ENCODE data around the gene CKM. TPM values are rescaled to one million over a fixed set of nuclear protein-coding genes. Genes with fewer than 3 reads are reported as not detected.
"Not testable (repeated sequence)": the region's sequence is repeated elsewhere in the genome, so short reads cannot be mapped to it uniquely, and the experiment has no call there.

The CKM gene
- total RNA-seq, 2 experiments from 2014 or later, result not detected

DNA sequence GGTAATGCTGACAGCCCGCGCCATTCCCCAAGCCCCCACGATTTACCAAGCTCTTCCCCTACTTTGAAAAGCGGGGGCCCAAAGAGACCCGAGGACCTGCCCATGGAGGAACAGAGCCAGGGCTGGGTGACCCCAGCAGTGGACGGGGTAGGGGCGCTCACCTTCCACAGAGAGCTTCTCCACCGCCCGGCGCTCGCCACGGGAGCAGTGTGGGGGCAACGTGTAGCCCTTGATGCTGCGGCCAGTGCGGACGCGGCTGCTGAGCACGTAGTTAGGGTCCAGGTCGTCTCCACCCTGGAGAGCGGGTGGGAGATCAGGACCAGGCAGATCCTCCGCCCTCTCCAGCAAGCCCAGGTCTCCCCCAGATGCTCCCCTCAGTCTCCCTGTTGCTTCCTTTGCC lies 7.4 kb downstream of the CKM start:
- Mint-ChIP-seq H3K27me3 (peaks cover 51% of the 10 kb centered on the region), H3K4me1 (ENCODE audit: low read depth) (no peaks in the 10 kb centered on the region), H3K36me3 (ENCODE audit: low read depth) (no peaks in the 10 kb centered on the region), H3K9me3 (no peaks in the 10 kb centered on the region), H3K27ac (no peak overlapping the region), H3K4me3 (no peak overlapping the region)
- no peak overlapping the region for H3K27ac ChIP-seq (ENCODE audit: low read depth in 1 of 2, low read length in 2 of 2)
- peaks cover 0 to 6% of the 10 kb centered on the region in 2 experiments for H3K9me3 ChIP-seq (ENCODE audit: control insufficient read depth in 1 of 2, insufficient read depth in 1 of 2, low read length in 2 of 2)
- POLR2A ChIA-PET, result no interaction called here
- H3K4me3 ChIP-seq (ENCODE audit: low read length), result no peak overlapping the region
- ATAC-seq (ENCODE audit: poor library complexity) (no peak), DNase-seq (no peak)
- peaks cover 6 to 49% of the 10 kb centered on the region in 2 experiments for H3K27me3 ChIP-seq (ENCODE audit: control insufficient read depth in 1 of 2, insufficient read depth in 2 of 2, low read length in 2 of 2)
- H3K36me3 ChIP-seq (ENCODE audit: insufficient read depth, low read length), result no peaks in the 10 kb centered on the region
- intact Hi-C loops (cut with DNase I, micrococcal nuclease), result no loop called here
- CTCF ChIA-PET, result no interaction called here
- TF ChIP-seq, protein P1, sequence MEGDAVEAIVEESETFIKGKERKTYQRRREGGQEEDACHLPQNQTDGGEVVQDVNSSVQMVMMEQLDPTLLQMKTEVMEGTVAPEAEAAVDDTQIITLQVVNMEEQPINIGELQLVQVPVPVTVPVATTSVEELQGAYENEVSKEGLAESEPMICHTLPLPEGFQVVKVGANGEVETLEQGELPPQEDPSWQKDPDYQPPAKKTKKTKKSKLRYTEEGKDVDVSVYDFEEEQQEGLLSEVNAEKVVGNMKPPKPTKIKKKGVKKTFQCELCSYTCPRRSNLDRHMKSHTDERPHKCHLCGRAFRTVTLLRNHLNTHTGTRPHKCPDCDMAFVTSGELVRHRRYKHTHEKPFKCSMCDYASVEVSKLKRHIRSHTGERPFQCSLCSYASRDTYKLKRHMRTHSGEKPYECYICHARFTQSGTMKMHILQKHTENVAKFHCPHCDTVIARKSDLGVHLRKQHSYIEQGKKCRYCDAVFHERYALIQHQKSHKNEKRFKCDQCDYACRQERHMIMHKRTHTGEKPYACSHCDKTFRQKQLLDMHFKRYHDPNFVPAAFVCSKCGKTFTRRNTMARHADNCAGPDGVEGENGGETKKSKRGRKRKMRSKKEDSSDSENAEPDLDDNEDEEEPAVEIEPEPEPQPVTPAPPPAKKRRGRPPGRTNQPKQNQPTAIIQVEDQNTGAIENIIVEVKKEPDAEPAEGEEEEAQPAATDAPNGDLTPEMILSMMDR (IDR thresholded peaks at IDR 0.05), result no peak
- H3K4me1 ChIP-seq (ENCODE audit: insufficient read depth, low read length), result no peaks in the 10 kb centered on the region

DNA sequence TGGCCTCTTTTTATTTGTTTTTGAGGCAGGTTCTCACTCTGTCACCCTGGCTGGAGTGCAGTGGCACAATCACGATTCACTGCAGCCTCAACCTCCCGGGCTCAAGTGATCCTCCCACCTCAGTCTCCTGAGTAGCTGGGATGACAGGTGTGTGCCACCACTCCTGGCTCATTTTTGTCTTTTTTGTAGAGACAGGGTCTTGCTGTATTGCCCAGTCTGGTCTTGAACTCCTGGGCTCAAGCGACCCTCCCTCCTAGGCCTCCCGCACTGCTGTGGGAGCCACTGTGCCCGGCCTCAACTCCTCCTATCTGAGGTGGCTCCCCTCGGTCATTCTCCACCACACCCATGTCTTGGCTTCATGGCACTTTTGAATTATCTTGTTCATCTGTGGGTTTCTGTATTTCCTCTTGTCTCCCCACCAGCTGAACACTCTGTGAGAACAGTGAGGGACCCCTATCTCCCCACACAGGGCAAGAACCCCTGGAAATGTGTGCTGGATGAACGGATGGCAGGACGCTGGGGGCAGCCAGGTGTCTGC lies 7.9 kb downstream of the CKM start:
- H3K4me3 Mint-ChIP-seq, result no peak overlapping the region
- ATAC-seq (ENCODE audit: poor library complexity) (no peak), DNase-seq (no peak)
- TF ChIP-seq, protein P1 (IDR thresholded peaks at IDR 0.05), result no peak
- no peaks in the 10 kb centered on the region for H3K9me3 Mint-ChIP-seq
- peaks cover 51% of the 10 kb centered on the region for H3K27me3 Mint-ChIP-seq
- peaks cover 0 to 6% of the 10 kb centered on the region in 2 experiments for H3K9me3 ChIP-seq (ENCODE audit: control insufficient read depth in 1 of 2, insufficient read depth in 1 of 2, low read length in 2 of 2)
- H3K27me3 ChIP-seq (ENCODE audit: control insufficient read depth in 1 of 2, insufficient read depth in 2 of 2, low read length in 2 of 2), result peaks cover 6 to 49% of the 10 kb centered on the region in 2 experiments
- H3K27ac ChIP-seq (ENCODE audit: low read depth in 1 of 2, low read length in 2 of 2), result no peak overlapping the region
- no peaks in the 10 kb centered on the region for H3K4me1 Mint-ChIP-seq (ENCODE audit: low read depth)
- H3K27ac Mint-ChIP-seq, result no peak overlapping the region
- no peak overlapping the region for H3K4me3 ChIP-seq (ENCODE audit: low read length)
- no peaks in the 10 kb centered on the region for H3K36me3 ChIP-seq (ENCODE audit: insufficient read depth, low read length)
- ChIA-PET CTCF (no interaction called here), POLR2A (no interaction called here)
- H3K36me3 Mint-ChIP-seq (ENCODE audit: low read depth), result no peaks in the 10 kb centered on the region
- intact Hi-C loops (cut with DNase I, micrococcal nuclease), result no loop called here
- no peaks in the 10 kb centered on the region for H3K4me1 ChIP-seq (ENCODE audit: insufficient read depth, low read length)

DNA sequence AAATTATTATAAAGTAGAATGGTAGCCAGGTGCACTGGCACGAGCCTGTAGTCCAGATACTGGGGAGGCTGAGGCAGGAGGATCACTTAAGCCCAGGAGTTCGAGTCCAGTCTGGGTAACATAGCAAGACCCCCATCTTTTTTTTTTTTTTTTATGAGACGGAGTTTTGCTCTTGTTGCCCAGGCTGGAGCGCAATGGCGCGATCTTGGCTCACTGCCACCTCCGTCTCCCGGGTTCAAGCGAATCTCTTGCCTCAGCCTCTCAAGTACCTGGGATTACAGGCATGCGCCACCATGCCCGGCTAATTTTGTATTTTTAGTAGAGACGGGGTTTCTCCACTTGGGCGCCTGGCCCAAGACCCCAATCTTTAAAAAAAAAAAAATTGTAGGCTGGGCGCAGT lies 10.4 kb downstream of the CKM start:
- H3K4me3 ChIP-seq (ENCODE audit: low read length); ATAC-seq (ENCODE audit: poor library complexity); H3K36me3 ChIP-seq (ENCODE audit: insufficient read depth, low read length); H3K27ac Mint-ChIP-seq; H3K27ac ChIP-seq (ENCODE audit: low read depth in 1 of 2, low read length in 2 of 2); DNase-seq; H3K4me3 Mint-ChIP-seq; H3K4me1 Mint-ChIP-seq (ENCODE audit: low read depth); POLR2A ChIA-PET; H3K9me3 Mint-ChIP-seq; H3K4me1 ChIP-seq (ENCODE audit: insufficient read depth, low read length); H3K36me3 Mint-ChIP-seq (ENCODE audit: low read depth); CTCF ChIA-PET; intact Hi-C loops (cut with DNase I, micrococcal nuclease): not testable (repeated sequence)
- H3K27me3 Mint-ChIP-seq, result peaks cover 39% of the 10 kb centered on the region
- Histone ChIP-seq H3K27me3 (ENCODE audit: control insufficient read depth in 1 of 2, insufficient read depth in 2 of 2, low read length in 2 of 2) (peaks cover 6 to 27% of the 10 kb centered on the region in 2 experiments), H3K9me3 (ENCODE audit: control insufficient read depth in 1 of 2, insufficient read depth in 1 of 2, low read length in 2 of 2) (peaks cover 0 to 11% of the 10 kb centered on the region in 2 experiments)

DNA sequence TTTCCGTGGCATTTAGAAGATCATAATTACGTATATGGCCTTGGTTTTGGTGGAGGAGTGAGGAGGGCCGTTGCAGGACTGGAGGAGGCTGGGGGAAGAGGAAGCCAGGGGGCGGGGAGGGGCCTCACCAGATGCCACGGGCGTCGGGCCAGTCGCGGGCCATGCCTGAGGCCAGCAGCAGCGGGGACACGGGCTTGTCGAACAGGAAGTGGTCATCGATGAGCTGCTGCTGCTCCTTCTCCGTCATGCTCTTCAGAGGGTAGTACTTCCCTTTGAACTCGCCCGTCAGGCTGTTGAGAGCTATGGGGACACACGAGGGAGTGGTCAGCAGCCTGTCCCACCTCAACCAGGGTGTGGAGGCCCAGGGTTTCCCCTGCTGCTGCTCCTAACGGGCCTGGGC lies 11.1 kb downstream of the CKM start:
- Mint-ChIP-seq H3K27me3 (peaks cover 34% of the 10 kb centered on the region), H3K36me3 (ENCODE audit: low read depth) (no peaks in the 10 kb centered on the region), H3K4me1 (ENCODE audit: low read depth) (no peaks in the 10 kb centered on the region), H3K4me3 (no peak overlapping the region), H3K27ac (no peak overlapping the region), H3K9me3 (no peaks in the 10 kb centered on the region)
- intact Hi-C loops (cut with DNase I, micrococcal nuclease), result no loop called here
- Histone ChIP-seq H3K27ac (ENCODE audit: low read depth in 1 of 2, low read length in 2 of 2) (no peak overlapping the region), H3K4me3 (ENCODE audit: low read length) (no peak overlapping the region), H3K36me3 (ENCODE audit: insufficient read depth, low read length) (no peaks in the 10 kb centered on the region), H3K4me1 (ENCODE audit: insufficient read depth, low read length) (no peaks in the 10 kb centered on the region), H3K9me3 (ENCODE audit: control insufficient read depth in 1 of 2, insufficient read depth in 1 of 2, low read length in 2 of 2) (peaks cover 0 to 11% of the 10 kb centered on the region in 2 experiments), H3K27me3 (ENCODE audit: control insufficient read depth in 1 of 2, insufficient read depth in 2 of 2, low read length in 2 of 2) (peaks cover 6 to 24% of the 10 kb centered on the region in 2 experiments)
- no peak for ATAC-seq (ENCODE audit: poor library complexity)
- ChIA-PET CTCF (no interaction called here), POLR2A (no interaction called here)
- TF ChIP-seq, protein P1 (IDR thresholded peaks at IDR 0.05), result no peak
- DNase-seq, result peak in 2 of 14 experiments; percentile 15 to 36

DNA sequence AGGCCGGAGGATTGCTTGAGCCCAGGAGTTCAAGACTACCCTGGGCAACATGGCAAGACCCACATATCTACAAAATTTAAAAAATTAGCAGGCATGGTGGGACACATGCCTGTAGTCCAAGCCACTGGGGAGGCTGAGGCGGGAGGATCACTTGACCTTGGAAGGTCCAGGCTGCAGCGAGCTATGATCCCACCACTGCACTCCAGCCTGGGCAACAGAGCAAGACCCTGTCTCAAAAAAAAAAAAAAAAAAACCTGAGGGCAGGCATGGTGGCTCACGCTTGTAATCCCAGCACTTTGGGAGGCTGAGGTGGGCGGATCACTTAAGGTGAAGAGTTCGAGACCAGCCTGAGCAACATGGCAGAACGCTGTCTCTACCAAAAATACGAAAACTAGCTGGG lies 13.4 kb downstream of the CKM start:
- H3K27ac Mint-ChIP-seq; H3K9me3 ChIP-seq (ENCODE audit: control insufficient read depth in 1 of 2, insufficient read depth in 1 of 2, low read length in 2 of 2); H3K36me3 Mint-ChIP-seq (ENCODE audit: low read depth); H3K9me3 Mint-ChIP-seq; H3K4me3 ChIP-seq (ENCODE audit: low read length); H3K36me3 ChIP-seq (ENCODE audit: insufficient read depth, low read length); H3K4me3 Mint-ChIP-seq; H3K27ac ChIP-seq (ENCODE audit: low read depth in 1 of 2, low read length in 2 of 2); CTCF ChIA-PET; POLR2A ChIA-PET; H3K4me1 Mint-ChIP-seq (ENCODE audit: low read depth); intact Hi-C loops (cut with DNase I, micrococcal nuclease); DNase-seq; ATAC-seq (ENCODE audit: poor library complexity); H3K4me1 ChIP-seq (ENCODE audit: insufficient read depth, low read length): not testable (repeated sequence)
- peaks cover 20% of the 10 kb centered on the region for H3K27me3 Mint-ChIP-seq
- H3K27me3 ChIP-seq (ENCODE audit: control insufficient read depth in 1 of 2, insufficient read depth in 2 of 2, low read length in 2 of 2), result peaks cover 2 to 16% of the 10 kb centered on the region in 2 experiments

Data from CD4-positive, alpha-beta T cell (primary cell).